DMS153 (cell line): Measurements from ENCODE around the gene KDELR3.

Experiments used
- DNase-seq: peaks from one replicate; lab custom pipeline; 2025; lab: John Stamatoyannopoulos, UW

The KDELR3 gene

DNA sequence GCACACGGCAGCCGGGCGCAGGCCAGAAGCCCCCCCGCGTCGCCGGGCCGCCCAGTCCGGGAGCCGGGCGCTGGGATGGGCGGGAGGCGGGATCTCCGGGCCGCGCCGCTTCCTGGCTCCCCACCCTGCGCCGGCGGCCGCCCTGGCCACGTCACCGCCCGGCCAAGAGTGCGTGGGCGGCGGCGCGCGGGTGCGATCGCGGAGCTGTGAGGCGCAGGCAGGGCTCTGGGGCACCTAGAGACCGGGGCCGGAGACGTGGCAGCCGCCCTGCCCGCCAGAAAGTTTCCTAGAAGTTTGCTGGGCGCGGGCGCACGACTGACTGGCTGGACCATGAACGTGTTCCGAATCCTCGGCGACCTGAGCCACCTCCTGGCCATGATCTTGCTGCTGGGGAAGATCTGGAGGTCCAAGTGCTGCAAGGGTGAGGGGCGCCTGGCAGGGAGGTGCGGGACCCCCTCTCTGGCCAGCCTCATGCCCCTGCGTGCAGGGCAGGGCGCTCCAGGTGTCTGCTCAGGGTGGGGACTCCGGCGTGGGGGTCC lies at the start of gene KDELR3:
Gene KDELR3, plus strand, starts transcription at position 193 of the 539 bp plus-strand sequence. Its CDS starts 138 bp downstream, at position 331.
- DNase-seq: no peak

DNA sequence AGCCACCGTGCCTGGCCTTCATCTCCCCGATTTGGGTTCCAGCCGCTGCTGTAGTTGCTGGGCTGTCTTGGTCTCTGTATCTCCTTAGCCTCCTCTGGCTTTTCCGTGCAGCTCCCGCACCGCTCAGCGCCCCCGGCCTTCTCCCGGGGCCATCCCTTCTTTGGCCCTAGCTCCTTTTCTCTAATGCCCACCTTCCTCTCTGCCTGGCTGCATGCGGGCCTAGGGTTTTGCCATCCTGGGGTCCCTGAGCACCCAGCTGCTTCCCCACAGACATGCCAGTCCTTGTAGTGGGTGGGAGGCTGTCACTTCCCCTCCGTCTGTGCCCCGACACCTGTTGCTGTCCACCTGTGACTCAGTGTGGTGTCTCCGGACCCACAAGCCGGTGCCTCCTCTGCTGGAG lies 49.3 kb upstream of the KDELR3 start:
- DNase-seq: no peak

DNA sequence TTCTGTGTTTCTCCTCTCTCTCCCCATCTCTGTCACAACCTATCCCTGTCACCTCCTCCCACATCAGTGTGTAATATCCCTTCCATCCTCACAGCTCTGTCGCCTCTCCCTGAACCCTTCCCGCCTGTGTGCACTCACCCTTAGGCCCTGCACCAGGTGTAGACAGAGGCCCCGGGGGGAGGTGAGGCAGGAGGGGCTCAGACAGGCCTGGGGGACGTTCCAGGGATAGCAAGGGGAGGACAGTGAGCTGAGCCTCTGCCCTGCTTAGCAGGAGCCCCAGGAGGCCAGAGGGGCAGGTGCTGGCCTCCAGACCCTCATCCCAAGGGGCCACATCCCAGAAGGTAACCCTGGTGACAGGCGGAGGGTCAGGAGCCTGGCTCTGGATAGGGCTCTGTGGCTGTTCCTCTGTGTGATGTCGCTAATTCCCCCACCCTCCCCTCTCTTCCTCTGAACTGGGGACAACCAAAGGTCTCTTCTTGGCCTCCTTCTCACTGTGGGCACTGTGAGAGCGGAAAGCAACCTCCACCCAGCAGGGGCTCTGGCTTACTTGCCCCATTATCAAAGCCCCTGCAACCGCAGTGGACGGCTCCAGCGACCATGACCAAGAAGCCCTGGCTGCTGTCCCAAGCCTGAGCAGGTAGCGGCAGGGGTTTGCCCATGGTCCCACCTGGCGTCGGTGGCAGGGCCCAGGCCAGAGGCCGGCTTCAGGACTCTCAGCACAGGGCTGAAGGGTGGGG lies 48.6 kb upstream of the KDELR3 start:
- no peak for DNase-seq

DNA sequence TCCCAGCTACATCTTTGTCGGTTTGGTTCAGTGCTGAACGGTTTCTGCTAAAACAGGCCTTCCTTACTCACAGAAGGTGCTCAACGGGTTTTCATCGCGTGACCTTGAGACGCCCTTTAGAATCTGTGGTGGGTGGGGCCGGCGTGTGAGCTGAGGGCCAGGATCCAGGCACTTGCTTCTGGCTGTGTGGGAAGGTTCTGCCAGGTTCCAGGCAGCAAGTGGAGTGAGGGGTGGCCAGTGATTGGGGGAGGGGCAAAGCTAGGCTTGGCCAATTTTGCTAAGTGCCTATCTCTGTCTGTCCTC lies 48.1 kb upstream of the KDELR3 start:
- DNase-seq: no peak

DNA sequence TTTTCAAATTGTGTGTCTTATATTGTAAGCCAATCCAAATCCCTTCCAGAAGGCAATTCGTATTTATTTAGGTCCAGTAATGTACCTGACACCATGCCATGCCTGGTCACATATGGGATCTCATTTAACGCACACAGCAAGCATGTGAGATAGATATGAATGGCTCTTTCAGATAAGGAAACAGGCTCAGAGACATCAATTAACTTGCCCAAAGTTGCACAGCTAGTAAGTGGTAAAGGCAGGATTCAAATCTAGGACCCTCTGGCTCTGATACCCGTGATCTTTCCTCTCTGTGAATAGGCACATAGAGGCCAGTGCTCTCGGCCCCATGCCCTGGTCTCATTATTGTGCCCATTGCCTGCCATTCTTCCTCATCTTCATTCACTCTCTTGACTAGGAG lies 47.2 kb upstream of the KDELR3 start:
- DNase-seq: no peak

DNA sequence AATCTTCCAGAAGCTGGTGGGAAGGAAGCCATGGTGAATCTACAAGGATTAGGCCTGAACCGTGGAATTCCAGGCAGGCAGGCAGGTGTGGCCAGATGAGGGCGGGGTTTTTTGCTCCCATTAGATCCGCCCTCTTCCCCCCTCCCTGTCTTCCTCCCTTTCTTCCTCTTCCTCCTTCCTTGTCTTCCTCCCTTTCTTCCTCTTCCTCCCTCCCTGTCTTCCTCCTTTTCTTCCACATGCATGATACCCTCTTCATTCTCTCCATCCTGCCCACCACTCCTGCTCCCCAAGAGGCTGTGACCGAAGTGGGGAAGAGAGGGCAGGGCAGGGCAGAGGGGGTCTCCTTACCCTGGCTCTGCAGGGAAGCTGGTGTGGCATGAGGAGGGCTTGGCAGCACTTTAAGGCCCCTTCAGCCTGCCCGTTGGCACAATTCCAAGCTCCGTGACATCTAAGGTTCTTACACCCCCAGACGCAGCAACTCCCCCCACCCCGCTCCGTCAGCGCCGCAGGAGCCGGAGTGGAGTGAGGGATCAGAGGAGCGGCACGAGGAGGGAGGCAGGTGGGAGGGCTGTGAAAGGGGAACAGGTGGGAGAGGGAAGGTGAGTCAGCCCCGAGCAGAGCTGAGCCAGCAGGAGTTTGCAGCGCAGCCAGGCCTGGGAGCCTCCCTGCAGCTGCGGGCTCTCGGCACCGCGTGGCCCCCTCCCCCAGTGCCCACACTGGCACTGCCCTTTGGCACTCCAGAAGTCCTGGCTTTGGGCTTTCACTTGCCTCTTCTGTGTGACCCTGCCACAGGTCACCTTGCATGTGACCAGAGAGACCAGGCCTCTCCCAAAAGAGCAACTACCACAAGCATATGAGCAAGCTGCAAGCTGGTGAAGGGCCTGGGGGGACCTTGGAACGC lies 45.0 kb upstream of the KDELR3 start:
- DNase-seq: no peak

DNA sequence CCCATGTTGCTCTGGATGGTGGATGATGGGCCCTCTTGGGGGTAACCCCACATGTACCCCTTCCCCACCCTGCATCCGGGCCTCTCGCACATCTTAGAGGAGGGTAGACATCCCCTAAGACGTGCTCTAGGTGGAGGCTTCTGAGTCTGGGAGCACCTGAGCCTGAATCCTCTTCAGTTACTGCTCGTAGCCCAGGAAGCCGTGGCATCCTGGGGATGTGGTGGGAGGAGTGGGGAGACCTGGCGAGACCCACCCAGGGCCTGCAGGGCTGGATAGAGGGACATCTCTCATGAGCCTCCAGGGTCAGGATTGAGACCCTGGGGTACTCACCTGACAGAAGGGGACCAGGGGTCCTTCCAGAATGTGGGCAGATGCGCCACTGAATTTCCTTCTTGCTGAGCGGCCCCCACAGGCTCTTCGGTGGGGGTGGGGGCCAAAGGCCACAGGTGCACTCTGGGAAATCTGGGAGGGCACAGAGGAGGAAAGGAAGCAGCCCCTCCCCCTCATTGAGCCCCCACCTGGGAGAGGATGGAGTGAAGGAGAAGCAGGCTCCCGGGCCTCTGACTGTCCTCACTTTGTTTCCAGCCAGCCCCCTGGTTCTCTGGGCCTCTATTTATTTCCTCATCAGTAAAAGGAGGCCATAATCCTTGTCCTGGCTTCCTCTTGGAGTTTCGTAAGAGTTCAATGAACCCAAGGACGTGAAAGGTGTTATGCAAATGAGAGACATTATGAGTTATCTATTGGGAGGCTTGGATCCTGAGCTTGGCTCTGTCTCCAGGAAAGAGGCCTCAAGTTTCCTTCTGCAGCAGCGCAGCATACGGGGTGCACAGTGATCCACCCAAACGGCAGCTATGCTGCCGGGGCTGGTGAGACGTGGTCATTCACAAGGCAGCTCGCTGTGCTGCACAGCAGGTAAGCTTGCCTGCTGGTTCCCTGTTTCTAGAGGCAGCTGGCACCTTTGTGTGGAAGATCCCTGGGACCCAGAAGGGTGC lies 44.1 kb upstream of the KDELR3 start:
- no peak for DNase-seq

DNA sequence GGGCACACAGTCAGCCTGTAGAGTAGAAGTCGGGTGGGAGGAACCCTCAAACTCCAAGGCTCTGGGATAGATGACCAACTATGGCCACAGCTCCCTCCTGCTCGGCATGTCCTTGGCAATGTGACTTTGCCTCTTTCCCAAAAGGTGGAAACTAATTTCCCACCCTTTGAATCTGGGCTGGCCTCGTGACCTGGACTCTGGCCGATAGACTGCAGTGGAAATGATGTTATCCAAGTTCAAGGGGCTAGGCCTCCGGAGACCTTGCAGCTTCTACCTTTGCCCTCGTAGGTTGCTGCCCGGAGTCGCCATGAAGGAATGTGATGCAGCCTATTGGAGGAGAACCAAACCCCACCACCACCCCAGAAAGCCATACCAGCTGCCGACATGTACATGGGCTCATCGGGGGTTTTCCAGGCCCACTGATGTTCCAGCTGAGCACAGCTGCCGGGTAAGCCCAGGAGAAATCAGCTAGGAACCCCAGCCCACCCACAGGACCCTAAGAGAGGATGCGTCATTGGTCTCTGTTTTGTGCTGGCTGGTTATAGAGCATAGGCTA lies 43.3 kb upstream of the KDELR3 start:
- no peak for DNase-seq

DNA sequence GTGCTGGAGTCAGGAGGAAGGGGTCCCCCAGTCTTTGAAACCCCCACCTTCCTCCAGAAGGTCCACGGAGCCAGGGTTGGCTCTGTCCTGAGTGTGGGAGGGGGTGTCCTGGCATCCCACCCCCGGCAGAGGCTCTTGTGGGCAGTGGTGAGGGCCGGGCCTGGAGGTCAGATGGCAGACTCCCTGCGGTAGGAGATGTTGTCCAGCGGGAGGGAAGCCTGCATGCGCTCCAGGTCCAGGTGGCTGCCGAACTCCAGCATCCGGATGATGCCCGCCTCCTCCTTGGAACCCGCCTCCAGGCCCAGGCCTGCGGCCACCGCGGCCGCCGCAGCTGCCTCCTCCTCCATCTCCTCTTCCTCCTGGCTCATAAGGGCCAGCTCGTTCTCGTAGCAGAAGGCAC lies 41.3 kb upstream of the KDELR3 start:
- DNase-seq: no peak

DNA sequence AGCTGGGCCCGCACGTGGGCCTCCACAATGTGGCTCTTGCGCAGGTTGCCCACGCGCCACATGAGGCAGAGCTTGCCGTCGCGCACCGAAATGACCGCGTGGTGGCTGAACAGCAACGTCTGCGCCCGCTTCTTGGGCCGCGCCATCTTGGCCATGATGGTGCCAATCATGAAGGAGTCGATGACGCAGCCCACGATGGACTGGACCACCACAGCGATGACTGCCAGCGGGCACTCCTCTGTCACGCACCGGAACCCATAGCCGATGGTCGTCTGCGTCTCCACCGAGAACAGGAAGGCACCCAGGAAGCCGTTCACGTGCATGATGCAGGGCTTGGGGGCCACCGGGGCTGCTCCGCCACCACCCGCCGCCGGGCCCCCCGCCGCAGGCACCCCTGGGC lies 40.4 kb upstream of the KDELR3 start:
- DNase-seq: no peak

DNA sequence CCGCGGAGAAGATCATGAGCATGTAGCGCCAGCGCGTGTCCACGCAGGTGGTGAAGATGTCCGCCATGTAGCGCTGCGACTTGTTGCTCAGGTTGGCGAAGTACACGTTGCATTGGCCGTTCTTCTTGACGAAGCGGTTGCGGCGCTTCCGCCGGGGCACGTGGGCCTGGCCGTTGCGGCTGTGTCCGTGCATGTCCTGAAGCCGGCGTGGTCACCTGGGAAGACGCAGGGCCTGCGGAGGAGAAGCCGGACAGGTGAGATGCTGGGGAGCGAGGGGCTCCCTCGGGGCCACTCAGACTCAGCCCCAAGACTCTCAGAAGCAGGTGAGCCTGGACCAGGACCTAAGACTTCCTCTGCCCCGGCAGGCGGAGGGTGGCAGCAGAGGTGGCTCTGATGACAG lies 40.0 kb upstream of the KDELR3 start:
- no peak for DNase-seq

DNA sequence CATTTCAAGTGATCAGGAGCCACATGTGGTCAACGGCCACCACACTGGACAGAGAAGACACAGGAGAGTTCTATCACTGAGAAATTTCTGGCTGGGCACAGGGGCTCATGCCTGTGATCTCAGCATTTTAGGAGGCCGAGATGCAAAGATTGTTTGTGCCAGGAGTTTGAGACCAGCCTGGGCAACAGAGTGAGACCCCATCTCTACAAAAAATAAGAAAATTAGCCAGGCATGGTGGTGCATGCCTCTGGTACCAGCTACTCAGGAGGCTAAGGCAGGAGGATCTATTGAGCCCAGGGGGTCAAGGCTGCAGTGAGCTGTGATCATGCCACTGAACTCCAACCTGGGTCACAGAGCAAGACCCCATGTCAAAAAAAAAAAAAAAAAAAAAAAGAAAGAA lies 39.2 kb upstream of the KDELR3 start:
- DNase-seq: no peak

DNA sequence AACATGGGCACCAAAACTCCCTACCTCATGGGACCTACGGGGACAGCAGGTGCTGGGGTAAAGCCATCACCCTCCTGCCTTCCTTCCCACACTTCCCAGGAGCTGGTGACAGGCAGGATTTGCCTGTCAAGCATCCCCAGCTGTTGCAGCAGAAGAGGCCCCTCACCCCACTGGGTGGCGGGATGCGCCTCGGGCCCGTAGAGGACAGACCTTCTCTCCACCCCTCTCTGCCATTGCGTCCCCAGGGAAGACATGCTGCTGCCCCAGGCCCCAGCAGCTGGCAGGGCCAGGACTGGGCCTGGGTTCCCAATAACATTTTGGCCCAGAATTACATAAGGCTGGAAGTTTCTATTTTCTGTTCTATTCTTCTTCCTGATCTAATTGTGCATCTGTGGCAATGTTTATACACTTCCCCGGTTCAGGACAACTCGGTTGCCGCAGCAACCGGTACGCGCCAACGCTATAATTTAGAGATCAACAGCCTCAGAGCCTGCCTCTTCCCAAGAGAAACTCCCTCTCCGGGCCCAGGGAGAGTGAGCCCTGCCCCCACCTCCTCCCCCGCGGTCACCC lies 38.3 kb upstream of the KDELR3 start:
- peak; percentile 14 for DNase-seq

DNA sequence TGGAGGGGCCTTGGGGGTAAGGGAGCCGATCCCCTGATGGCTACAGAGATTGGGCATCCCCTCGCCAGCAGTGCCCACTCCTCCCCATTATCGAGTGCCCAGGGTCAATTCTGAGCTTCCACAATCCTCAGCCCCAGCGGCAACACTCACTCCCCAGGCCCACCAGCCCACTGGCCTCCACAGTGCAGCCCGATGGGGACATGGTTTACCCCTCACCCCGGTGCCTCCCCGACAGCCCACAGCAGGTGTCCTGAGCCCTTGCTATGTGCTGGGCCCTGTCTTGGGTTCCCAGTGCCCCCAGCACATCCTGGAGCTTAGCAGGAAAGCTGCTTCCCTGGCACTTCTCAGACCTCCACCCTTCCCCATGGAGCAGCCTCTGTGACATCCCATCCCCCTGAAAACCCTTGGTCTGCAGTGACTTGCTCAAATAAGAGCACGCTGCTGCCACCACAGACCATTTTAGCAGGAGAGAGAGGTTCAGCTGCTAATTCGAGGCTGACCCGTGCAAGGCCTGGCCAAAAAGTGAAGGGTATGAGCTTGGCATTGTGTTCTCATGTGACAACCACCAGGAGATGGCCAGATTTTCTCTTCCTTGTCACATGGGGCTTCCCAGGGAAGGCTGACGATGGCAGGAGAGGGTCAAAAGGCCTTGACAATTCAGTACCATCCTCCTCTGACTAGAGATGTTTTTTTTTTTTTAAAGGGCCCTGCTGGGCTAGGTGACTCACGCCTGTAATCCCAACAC lies 36.5 kb upstream of the KDELR3 start:
- no peak for DNase-seq

DNA sequence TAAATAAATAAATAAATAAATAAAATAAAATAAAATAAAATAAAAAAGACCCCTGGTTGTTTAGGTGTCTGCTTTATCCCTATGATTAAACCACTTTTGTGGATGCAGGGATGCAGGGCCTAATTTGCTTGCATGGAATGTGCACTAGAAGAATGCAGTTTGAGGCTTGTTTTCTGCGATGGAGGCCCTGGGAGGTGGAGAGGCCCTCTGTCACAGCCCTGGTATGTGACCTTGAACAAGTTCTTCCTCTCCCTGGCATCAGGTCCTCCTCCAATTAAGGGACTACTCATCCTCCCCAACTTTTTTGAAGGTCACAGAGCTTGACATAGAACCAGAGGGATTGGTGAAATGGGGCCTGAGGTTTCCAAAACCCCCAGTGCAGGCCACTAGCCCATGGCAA lies 35.6 kb upstream of the KDELR3 start:
- DNase-seq: no peak

DNA sequence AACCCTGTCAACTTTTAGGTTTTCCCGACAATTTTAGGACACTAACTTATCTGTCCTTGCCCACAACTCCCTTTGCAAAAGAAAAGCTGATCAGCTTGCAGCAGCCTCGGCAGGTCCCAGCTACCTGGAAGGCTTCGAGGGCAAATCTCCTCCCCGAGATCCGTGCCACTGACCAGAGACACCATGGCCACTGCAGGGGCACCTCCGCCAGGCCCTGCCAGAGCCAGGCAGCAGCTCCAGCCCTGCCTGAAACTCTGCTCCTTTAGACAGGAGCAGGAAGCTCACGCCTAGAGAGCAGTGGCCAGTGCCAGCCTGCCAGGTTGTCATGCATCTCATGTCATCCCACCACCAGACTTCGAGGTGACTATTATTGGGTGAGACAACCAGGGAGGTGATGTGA lies 34.0 kb upstream of the KDELR3 start:
- no peak for DNase-seq

DNA sequence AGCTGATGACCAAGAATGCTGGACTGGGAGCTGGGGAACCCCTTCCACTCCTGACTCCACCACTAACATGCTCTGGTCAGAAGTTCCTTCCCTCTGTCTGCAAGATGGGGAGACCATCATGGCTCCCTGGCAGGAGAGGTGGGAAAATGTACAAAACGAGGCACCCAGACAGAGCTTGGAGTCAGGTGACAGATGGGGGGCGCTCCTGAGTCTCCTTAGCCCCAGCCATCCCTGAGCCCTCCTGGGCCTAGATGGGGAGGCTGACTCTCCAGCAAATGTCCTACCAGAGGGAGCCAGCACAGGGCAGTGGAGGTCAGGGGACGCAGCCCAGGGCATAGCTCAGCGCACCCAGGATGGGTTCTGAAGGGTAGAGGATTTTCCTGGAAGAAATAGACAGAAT lies 32.9 kb upstream of the KDELR3 start:
- no peak for DNase-seq

DNA sequence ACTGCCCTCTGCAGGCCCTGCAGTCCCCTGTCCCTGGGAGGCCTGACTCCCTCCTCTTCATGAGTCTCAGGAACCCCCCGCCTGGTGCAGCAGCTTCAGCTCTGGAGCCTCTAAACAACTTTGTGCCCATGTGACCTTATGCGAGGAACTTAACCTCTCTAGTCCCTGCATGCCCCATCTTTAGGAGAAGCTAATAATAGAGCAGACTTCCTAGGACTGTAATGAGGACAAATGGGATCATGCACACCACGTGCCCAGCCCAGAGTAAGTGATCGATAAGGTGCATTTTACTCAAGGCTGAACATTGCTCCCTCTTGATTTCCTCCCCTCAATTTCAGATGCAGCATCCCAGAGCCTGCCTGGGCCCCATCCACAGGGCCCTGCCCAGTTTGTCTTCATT lies 31.9 kb upstream of the KDELR3 start:
- no peak for DNase-seq

DNA sequence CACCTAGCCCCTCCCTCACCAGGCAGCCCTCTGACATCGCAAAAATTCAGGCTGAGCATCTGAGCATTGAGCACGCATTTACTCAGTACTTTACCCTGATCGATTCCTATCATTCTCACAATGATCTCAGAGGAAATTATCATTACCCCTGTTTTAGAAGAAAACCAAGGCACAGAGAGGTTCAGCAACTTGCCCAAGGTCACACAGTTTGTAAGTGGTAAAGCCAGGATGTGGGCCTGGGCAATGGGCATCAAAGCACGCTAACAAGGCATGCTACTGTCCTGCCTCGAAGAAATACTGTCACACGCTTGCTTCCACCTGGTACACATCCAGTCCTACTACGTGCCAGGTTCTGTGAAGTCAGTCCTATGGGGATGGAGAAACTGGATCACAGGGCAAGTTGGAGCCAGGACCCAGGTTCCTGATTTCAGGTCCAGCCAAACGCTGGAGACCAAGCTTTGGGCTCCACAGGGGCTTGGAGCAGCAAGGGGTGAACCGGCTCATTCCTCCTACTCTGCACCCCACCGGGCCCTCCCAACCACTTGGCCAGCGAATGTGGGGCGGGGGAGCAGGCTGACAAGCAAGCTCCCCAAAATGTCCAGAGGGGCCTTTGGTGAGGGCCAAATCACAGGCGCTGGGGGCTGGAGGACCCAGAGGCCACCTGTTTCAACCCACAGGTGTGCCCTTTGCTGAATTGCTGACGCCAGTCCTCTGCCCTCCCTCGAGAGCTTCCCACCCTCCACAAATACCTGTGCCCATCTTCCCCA lies 31.1 kb upstream of the KDELR3 start:
- DNase-seq: no peak

DNA sequence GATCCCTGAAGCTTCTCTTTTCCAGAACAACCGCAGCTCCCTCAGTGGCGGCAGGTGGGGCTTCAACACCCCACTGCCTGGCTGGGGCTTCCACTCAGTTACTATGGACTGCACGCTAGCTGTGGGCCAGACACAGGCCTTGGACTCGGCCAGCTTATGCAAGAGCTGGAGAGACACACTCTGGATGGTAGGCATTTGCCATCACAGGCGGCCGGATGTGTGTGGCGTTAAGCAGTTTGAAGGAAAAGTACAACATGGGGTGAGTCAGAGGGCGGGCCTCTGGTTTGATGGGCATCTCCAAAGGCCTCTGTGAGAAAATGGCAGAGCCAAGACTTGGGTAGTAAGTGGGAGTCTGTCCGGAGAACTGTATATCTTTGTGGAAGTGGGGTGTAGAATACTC lies 30.5 kb upstream of the KDELR3 start:
- no peak for DNase-seq
